ENCODE results near the gene GOSR2.
A peak's percentile ranks its signal among the peaks of the same experiment; 100 is the strongest.
"Not testable (repeated sequence)": the region's sequence is repeated elsewhere in the genome, so short reads cannot be mapped to it uniquely, and the experiment has no call there.

The GOSR2 gene

DNA sequence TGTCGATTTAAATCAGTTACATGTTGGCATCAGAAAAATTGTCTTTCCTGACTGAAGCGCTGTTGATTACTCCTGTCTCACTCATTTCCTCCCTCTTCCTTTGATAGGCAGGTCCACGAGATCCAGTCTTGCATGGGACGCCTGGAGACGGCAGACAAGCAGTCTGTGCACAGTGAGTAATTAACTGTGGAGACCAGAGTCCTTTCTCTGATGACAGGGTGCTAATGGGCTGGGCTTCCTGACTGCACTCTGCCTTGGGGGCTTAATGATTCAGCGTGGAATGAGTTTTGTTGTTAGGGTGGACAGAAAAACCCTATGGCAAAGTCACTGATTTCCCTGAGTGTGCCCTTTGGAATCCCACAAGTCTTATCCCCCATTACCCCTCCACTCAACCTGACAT is 6.5 kb downstream of the GOSR2 start:
- DNase-seq (ENCODE audit: low read depth, low spot score), result no peak

DNA sequence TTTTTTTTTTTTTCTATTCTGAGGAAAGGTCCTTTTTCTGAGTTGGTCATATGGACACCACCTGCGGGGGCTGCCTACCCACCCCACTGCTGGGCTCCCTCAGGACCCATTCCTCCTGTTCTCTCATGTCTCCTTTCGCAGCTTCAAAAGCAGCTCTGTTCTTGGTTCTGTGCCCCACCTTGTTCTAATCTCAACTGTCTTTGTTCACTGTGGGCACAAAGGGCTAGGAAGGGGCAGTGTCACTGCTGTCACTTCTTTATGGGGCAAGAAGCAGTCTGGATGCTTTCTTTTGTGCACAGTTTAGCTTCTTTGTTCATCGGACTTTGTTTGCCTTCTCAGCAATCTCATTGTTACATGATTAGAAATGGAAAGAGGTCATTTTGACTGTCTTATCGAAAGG is 7.1 kb downstream of the GOSR2 start:
- no peak for DNase-seq (ENCODE audit: low read depth, low spot score)

DNA sequence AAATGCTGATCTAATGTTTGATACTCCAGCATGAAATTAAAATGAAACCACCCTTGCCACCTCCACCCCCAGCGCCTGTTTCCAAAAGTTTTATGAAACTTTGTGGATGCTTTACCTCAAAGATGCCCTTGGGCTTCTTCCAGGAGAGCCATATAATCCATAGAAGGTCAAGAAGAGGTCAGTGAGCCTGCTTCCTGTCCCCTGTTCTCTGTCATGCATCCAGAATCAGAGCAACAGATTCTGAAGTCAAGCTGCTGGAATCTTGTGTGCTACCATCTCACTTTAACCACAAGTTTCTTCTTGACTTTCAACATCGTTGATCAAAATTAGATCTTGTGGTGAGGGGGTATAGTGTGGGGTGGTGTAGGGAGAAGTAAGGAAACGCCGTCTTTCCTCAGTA is 8.6 kb downstream of the GOSR2 start:
- DNase-seq (ENCODE audit: low read depth, low spot score), result no peak

DNA sequence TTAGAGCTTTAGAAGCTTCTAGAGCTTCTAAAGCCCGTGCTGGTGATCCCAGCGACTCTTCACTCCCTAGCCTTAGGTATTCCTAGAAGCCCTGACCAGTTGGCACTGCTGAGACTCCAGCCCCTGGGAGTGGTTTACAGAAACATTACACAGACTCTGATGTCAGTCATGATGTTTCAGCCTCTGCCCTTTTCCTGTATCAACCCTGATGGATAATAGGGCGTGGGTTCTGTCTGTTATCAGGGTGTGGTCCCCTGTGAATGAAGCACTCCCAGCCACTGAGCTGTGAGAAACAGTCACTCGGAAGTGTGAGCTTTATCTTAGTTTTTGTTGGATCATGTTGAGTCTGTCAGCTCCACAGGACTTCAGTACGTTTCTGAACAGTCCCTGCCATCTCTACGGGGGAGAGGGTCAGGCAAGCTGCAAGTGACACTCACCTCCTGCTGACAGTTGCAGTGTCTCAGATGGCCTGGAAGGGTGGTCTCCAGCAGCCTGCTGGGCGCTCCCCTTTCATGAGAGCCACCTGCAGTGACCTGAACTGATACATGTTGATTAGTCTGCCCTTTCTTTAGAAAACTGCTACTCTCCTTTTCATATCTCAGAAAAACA is 12.8 kb downstream of the GOSR2 start:
- DNase-seq (ENCODE audit: low read depth, low spot score), result no peak

DNA sequence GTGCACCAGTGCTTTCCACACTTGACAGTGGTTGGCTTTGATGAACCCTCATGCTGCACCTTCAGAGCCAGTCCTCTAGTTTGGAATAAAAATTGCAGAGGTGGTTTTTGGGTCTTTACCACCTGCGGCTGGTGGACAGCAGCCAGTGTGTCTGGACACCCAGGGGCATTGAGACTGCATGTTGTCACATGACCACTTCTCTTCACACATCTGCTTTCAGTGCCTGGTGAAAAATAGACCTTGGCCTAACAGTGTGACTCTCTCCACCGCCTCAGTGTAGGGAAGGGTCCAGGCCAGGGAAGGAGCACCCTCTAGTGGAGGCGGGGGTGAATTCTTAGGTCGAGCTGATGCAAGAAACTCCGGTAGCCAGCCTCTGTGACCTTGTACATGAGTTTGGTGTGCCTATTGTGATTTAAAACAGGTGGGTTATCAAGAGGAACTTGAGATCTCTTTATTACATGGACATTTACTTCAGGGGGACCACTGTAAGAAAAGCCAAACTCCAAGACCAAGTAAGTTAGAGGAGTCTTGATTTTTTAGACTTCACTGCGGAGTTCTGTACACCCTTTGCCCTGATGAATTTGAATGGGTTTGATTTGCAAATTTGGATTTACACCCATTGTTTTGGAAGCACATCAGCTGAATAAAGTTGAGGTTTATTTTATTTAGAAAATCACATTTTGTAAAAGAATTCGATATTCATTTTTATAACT is 17.9 kb downstream of the GOSR2 start:
- peak; percentile 44 for DNase-seq (ENCODE audit: low read depth, low spot score)

DNA sequence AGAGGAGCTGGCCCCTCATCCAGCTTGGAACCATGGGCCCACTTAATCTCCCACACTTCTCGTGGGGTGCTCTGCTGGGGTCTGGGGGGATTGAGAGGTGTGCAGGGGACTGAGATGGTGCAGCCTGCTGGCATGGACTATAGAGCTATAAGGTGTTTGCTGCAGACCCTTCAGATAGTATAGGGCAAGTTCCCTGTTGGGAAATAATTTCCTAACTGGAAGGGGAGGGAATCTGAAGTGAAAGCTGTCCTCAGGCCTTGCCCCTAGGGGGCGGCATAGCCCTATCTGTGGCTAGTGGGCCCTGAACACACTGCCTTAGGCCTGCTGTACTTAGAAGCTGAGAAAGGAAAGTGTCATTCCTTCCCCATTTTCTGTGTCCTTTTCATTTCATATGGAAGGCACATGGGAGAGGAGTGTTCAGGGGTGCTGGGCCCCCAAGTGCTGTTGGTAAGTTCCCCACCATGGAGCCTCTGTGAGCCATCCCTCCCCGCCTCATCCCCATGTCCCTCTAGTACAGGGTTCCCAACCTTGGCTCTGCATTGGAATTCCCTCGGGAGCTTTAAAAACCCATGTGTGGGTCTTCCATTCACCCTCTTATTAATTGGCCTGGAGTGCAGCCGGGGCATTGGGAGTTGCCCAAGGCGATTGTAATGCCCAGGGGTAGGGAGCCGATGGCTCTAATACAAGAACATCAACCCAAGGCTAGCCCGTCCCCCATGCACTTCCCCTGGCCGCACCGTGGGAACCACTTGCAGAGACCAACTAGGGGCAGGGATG is 19.7 kb downstream of the GOSR2 start:
- no peak for DNase-seq (ENCODE audit: low read depth, low spot score)

DNA sequence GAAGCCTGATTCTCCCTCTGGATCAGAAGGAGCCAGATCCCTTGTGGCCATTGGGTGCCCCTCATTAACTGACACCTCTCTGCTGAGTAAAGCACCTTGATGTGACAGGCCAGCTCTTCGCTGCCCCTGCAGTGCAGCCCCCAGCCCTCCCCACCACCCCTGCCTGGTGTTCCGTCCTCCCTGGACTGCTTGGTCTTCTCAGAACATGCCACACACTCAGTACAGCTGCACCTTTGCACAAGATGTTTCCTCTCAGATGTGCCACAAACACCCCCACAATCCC is 20.2 kb downstream of the GOSR2 start:
- DNase-seq (ENCODE audit: low read depth, low spot score), result no peak

DNA sequence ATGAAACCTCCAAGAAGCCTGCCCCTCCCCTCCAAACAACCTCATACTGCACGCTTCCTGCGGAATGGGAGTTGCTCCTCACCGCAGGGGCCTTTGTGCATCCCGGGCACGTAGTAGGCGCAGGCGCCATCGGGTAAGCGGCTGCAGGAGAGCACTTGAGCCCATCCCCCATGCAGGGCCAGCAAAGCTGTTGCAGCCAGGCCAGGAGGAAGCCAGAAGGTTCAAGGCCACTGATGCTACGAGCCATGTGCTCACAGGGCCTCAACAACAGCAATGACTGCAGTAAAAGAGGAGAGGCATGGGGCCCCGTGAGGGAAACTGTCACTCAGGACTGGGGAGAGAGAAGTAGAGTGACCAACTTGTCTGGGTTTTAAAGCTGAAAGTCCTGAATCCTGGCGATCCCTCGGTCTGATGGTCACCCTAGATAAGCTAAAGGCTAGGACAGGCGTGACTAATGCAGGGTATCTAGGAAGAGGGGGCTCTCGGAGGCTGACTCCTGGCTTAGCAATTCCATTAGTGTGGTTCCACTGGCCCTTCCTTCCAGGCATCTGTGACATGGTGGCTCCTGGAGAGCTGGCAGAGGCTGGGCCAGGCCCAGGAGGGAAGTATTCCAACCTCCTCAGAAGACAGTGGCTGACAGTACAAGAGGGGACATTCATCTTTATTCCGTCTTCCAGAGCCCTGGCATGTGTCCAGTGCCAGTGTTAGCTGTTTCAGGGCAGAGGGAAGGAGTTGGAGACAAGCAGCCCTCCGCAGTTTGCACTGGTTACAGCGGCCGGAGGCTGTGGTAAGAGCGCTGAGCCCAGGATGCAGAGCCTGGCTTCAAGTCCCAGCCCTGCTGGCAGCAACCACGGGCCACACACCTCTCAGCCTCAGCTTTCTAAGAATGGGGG is 20.8 kb downstream of the GOSR2 start:
- no peak for DNase-seq (ENCODE audit: low read depth, low spot score)

DNA sequence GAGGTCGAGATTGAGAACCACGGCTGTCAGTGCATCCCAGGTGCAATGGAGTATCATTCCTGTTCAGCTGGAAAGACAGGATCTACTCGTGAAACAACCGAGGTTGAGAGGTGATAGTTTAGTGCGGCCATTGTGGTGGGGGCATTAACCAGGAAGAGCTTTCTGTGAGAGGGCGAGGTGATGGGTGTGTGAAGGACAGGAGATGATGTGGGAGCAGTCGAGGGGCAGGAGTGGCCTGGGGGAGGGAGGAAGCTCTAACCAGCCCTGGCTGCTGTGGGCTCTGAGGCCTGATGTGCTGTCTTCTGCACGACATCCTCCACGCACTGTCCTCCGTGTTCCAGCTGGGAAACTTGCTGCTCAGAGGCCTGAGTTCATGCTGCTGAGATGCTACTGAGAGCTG is 22.0 kb downstream of the GOSR2 start:
- no peak for DNase-seq (ENCODE audit: low read depth, low spot score)

DNA sequence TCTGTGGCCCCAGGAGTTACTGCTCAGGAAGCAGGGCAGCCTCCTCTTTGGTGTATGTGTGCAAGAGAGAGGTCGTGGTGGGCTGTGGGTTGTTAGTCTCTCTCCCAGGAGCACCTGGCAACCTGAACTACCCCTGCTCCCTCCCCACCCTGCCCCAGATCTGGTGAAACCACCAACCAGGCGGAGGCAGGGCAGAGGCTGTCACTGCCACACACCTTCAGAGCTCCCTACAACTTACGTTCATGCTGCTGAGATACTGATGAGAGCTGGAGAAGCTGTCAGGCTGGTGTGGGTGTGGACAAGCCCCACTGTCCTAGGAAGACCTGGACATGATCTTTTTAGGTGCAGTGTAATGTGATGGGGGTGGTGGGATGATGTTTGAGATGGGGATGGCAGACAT is 24.3 kb downstream of the GOSR2 start:
- DNase-seq (ENCODE audit: low read depth, low spot score), result no peak

DNA sequence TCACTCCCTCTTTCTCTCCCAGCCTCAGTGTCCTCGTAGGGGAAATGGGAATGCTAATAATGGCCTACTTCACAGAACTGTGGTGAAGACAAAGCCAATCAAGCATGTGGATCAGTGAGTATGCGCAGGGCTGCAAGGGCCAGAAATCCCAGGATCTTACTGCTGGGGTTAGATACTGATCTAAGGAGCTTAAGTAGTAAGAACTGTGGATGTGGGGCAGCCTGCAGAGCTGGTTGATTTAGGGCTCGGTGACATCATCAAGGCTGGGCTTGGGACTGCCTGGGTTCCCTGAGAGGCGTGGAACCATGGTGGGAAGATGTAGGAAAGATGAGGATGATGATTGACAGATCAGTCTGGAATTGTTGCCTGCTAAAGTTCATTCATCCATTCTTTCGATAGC is 25.6 kb downstream of the GOSR2 start:
- DNase-seq (ENCODE audit: low read depth, low spot score), result no peak

DNA sequence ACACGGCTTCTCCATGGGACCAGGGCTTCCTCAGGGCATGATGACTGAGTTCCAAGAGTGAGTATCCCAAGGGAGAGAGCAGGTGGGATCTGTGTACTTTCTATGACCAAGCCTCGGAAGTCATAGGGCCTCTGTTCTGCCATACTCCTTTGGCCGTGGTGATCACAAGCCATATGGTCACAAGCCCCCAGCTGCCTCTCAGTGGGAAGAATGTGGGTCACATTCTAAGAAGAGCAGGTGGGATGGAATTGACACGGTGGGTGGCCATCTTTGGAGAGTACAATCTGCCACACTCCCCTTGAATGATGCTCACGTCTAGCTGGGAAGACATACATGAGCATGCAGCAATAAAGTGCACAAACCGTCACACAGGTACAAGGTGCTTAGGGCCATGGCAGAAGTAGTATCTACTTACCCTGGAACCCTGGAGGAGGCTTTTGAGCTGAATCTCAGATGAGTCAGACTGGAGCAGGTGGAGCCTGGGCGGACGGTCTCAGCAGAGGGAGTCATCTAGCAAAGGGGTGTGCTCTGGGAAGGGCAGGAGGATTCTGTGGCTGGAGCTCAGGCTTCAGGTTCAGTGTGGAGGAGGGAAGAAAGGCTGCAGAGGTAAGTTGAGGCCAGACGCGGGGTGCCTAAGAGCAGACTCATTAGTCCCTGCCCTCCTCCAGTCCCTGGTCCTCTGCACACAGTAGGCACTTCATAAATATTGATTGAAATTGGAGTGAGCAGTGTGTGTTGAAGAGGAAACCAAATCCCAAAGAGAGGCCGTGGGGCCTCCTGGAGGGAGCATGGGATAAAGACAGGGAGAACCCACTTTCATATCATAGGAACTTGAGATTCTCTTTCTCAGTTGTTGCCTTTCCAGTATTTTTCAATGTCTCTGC is 26.6 kb downstream of the GOSR2 start:
- DNase-seq (ENCODE audit: low read depth, low spot score), result no peak

DNA sequence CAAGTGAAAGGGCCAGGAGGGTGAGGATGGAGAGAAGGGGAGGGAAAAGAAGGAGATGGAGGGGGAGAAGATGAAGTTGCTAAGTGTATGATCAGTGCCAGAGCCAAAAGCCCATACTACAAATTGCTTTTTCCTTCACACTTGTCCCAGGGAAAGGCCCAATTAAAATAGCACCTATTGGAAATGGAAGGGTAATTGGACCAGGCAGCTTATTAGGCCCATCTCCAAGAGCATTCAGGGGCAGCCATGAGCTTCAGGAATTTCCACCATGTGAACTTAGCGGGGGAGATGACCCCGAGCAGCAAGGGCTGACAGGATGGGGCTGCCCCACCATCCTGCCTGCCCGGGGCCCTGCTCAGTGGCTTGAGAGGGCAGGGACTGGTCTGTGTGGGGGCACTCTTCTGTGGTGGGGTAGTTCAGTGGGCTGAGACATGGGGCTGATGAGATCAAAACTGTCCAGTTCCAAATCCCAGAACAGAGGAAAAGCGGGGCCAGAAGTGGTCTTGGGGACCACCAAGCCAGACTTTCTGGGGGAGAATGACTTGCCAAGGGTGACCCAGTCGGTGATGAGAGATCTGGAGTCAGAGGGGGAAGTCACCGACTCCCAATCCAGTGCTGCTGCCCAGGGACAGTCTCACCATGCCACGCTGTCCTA is 27.5 kb downstream of the GOSR2 start:
- DNase-seq (ENCODE audit: low read depth, low spot score), result no peak

DNA sequence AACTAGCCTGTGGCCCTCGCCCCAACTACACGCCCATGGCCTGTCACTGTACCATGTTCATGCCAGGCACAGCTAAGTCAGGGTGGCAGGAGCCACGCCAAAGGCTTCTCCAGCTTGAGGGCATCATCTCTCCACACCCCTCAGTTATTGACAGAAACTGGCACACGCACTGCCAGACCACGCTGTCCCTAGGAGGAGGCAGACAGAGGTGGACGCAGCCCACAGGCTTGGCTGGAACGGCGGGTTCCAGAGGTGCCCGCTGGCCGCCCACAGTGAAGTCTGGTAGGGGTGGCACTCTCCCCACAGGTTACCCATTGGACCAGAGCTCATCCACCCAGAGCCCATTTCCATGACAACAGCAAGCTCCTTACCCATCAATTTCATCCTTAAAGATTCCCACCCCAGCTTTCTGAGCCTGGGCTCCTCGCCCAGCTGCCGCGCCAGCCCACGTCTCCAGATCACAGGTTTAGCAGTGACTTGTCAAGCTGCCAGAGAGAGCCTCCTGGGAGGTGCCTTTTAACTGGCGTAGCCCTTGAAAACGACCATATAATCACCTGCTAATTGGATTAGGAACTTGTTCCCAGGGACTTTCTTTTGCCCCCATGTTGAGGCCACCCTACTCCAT is 28.1 kb downstream of the GOSR2 start:
- no peak for DNase-seq (ENCODE audit: low read depth, low spot score)

DNA sequence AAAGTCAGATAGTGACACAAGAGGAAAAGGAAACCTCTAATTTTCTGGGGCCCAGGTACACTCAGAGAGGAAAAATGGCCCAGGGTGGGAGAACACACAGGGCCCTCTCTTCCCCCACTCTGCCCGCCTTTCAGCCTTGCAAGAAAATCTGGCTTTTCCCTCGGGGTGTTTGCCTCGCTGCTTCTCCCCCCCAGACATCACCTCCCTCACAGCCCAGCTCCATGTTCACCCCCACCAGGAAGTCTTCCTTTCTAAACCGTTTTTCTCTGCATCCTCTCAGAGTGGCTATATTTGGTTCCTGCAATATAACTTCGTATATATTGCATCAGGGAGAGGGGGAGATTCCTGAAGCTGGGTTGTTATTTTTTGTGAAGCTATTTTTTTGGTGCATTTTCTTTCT is 28.7 kb downstream of the GOSR2 start:
- no peak for DNase-seq (ENCODE audit: low read depth, low spot score)

DNA sequence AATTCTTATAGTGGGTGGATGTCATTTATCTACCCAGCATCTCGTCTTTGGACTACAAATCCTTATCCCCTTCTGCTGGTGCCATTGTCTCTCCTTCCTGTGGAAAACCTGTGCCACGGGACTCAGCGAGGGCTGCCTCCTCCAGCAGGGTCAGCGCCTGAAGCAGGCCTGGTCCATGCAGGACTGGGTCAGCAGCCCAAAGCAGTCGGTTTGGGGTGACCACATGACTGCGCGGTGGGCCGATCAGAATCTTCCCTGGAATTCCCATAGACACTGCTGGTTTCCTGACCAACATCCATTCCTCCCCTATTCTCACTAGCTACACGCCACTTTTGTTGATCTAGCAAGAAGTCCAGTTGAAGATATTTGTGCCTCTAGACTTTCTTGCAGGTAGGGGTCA is 29.2 kb downstream of the GOSR2 start:
- no peak for DNase-seq (ENCODE audit: low read depth, low spot score)

DNA sequence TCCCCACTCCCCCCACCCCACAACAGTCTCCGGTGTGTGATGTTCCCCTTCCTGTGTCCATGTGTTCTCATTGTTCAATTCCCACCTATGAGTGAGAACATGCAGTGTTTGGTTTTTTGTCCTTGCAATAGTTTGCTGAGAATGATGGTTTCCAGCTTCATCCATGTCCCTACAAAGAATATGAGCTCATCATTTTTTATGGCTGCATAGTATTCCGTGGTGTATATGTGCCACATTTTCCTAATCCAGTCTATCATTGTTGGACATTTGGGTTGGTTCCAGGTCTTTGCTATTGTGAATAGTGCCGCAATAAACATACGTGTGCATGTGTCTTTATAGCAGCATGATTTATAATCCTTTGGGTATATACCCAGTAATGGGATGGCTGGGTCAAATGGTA is 30.2 kb downstream of the GOSR2 start:
- not testable (repeated sequence) for DNase-seq (ENCODE audit: low read depth, low spot score)

DNA sequence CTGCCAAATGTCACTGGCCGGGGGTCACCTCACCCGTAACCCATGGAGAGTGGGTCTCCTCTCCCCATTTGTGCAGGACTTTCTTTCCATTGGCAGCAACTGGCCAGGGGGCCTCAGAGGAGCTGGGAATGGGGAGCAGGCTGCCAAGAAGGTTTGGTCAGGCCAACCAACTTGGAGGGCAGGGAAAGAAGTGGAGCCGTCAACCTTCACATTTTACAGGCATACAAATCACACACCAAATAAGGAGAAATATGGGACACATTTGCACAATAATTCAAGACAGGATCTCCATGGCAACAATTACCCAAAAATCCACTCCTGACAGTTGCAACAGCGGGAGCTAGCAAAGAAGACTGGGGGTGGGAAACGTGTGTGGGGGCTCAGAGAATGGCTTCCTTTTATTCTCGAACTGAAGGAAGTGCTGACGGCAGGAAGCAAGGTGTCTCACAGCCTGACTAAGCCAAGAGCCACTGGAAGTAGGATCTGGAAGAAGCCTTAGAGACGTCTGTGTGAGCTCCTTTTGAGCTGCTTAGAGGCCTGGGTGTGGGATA is 35.2 kb downstream of the GOSR2 start:
- DNase-seq (ENCODE audit: low read depth, low spot score), result no peak

DNA sequence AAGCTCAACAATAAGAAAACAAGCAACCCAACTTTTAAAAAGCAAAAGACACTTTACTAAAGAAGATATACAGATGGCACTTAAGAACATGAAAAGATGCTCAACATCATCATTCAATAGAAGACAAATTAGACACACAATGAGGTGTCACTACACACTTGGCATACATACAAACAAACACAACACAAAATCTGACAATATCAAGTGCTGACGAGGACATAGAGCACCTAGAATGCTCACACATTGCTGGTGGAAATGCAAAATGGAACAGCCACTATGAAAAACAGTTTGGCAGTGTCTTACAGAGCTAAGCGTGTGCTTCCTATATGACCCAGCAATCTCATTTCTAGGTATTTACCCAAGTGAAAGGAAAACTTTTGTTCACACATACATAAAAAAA is 37.2 kb downstream of the GOSR2 start:
- DNase-seq (ENCODE audit: low read depth, low spot score), result no peak

DNA sequence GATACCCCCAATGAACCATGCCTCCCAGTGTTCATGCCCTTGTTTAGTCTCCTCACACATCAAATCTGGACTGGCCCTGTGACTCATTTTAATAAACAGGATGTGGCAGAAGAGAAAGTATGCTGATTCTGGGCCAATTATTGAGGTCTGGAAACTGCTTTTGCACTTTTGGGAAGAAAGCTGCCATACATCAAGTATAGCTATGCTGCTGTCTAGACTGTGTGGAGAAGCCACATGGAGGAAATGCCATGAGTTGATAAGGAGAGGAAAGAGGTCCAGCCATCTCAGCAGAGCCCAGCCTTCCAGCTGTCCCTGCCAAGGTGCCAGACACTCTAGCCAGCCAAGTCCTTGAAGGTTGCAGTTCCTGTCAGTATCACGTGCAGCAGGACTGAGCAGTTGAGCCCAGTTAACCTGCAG is 39.4 kb downstream of the GOSR2 start:
- no peak for DNase-seq (ENCODE audit: low read depth, low spot score)
